H54 (cell line): ENCODE measurements around the gene HSPD1.

Experiments
- DNase-seq: peaks from one replicate; pipeline ENCODE4 v3.0.0; 2011; ENCODE audit warnings: low spot score, mixed read lengths; ENCODE audit not compliant: insufficient read length
- FAIRE-seq: peaks from 3 replicates; lab custom pipeline; 2011; peaks lifted over from hg19 to GRCh38; lab: Jason Lieb, UNC
- POLR2A ChIP-seq: IDR thresholded peaks from 2 replicates; pipeline ENCODE4 v1.6.1; 2011; ENCODE audit warnings: low read depth, mild to moderate bottlenecking, low read length

Gene HSPD1

DNA sequence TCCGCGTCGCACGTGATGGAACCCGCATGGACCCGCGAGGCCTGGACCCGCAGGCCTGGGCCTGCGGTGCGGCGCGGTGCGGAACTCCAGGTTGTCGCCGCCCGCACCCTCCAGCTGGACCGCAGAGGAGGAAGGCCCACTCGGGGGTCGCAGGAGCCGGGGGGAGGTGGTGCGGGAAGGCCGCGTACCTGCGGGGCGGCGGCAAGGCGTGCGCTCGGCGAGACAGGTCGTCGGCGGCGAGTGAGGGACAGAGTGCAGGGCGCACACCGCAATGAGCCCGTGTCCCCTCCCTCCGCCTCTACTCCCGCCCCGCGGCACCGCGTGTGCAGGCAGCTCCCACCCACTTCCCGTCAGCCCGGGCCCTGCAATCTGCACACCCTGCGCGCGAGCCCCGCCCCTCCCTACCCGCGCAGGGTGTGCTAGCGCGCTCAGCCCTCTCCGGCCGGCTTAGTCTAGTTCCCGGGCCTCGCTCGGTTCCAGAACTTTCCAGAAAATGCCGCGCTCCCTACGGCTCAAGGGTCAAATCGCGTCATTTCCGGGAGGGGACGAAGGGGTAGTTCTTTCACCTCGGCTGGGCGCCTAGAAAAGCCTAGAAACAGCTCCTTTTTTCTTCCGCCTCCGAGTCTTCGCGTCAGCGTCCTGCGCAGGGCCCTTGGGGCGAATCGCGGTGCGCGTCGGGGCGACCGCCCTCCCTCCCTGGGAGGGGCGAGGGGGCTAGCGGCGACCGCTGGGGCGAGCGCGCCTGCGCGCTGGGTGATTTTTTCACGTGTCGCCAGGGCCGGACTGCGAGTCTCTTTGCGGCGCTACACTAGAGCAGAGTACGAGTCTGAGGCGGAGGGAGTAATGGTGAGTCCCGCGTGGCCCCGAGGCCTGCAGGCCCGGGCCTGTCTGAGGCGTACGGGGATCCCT lies at the start of gene HSPD1, which contains the start of gene HSPE1:
Gene HSPD1, minus strand, starts transcription at position 247 of the 909 bp plus-strand sequence. CDS start 992 bp downstream, outside the sequence.
Gene HSPE1, plus strand, starts transcription at position 786 of the 909 bp plus-strand sequence. Its CDS starts 58 bp downstream, at position 844.
- peak; percentile 99 for TF ChIP-seq POLR2A
- peak; percentile 85 for DNase-seq
- peak; percentile 87 for FAIRE-seq

GRCh38 chr2:197548582-197548981 lies 48.9 kb upstream of the HSPD1 start:
- DNase-seq, result no peak
- no peak for TF ChIP-seq POLR2A
- no peak for FAIRE-seq

DNA sequence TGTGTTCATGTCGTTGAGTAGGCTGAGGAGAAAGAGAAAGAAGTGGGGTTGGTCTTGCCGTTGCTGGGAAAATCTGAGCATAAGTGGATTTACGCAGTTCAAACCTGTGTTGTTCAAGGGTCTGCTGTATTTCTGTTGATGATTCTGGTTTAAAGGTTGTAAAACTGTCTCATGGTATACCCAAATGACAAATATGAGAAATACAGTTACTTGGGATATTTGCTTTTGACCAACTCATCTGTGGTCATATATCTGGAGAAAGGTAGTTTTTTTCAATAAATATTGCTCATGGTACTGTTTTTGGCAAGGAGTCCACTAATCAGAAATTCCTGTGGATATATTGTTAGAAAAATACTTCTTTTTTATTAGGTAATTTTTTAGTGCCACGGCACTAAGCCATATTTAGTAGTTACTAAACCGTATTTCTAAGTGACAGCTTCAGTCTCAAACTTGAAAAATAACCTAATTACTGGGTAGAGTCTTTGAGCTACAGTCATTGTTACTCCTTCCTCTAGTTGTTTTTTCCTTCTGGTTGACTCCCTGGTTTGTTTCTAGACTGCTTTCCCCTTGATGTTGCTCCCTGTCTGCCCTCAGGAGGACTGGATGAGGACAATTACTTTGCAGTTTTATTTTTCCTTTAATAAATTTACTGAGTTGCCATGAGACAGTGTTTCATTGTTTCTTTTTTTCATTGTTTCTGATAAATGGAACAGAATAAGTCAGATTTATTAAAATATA lies 47.7 kb upstream of the HSPD1 start:
- DNase-seq (no peak), FAIRE-seq (peak; percentile 11)
- TF ChIP-seq POLR2A, result no peak

DNA sequence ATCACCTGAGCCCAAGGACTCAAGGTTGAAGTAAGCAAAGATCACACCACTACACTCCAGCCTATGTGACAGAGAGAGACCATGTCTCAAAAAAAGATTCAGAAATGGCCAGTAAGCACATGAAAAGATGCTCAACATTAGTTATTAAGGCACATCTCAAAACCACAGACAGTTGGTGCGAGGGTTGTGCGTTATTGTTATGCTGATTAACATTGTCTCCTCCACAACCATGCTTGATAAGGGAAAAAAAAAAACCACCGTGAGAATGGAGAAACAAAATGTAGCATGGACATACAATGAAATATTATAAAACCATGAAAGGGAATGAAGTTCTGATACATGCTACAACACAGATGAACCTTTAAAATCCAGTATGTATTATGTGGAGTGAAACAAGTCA lies 43.6 kb upstream of the HSPD1 start:
- no peak for FAIRE-seq
- TF ChIP-seq POLR2A, result no peak

DNA sequence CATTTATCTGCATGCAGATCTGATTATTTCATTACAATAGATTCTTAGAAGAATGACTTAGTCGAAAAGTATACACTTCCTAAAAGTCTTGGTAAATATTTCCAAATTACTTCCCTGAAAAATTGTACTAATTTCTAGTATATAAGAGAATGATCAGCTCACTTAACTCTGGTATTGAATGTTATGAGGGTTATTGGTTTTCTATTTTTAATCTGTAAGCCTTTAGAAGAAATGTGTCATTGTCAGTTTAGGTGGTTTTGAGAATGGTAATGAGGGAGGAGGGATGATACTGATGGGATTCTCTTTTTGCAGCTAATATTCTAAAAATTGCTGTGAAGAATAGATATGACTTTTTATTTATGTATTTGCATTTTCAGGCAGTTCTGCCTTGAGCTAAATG lies 40.1 kb upstream of the HSPD1 start:
- no peak for TF ChIP-seq POLR2A
- FAIRE-seq (no peak), DNase-seq (no peak)

More for the DNA sequence above, 43.6 kb upstream of the HSPD1 start:
- DNase-seq, result no peak

- FAIRE-seq, result peak; percentile 33
- no peak for DNase-seq
- TF ChIP-seq POLR2A, result no peak
Observed at GRCh38 chr2:197538412-197538811, 38.8 kb upstream of the HSPD1 start.

DNA sequence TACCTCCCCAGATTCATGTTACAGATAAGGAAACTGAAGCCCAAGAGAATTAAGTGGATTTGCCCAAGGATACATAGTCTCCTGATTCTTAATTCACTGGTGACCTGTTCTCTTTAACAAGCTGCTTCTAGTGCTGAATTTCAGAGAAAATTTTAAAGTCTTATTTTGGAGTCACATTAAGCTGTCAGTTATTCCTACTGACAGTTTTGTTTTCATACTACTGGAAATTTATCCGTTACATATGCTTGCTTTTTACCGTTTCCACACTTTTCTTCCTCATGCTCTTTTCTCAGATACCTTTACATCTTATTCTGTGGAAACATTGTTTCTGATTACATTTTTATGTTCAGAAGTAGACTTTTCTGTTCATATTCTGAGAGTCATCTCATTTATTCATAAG lies 17.5 kb upstream of the HSPD1 start:
- FAIRE-seq (no peak), DNase-seq (no peak)
- TF ChIP-seq POLR2A, result no peak

DNA sequence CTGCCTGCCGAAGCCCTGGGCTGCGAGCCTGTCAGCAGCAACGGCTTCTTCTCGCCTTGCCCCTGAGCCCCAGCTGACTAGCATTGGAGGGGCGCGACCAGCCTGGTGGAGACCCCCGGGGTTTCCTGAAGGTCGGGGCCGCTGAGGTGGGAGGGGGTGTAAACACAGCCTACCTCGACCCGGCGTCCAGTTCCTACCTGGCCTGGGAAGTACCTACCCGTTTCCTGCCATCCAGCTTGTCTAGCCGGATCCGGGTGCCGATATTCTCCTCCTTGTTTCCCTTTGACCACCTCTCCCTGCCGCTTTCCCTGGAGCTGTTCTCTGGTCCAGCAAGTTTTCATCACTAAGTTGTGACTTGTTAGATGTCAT lies 16.7 kb upstream of the HSPD1 start:
- no peak for TF ChIP-seq POLR2A
- no peak for FAIRE-seq
- no peak for DNase-seq

DNA sequence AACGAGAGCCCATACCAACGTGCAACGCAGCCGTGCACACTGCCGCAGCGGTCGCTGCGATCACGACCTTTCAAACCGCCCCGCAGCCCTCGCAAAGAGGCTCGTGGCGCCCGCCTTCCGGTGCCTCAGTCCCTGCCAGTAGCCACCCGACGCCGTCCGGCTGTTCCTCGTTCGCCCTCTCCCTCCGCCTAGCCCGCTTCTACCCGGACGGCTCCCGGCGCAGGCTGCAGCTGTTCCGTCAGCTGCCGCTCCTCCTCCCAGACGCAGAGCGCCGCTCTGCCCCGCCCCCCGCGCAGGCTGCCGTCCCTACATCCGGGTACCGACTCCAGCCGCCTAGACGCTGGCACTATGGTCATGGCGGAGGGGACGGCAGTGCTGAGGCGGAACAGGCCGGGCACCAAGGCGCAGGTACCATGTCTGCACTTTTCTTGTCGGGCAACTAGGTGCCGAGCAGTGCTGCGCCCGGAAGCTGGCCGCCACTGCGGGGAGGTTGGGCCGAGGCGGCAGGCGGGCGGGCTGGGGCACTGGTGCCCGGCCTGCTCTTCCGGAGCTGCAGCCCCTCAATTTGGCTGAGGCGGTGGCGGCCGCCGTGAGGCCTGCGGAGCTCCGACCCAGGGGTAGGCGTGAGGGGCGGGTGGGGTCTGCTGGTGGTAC lies 16.2 kb upstream of the HSPD1 start, which contains the start of gene MOB4:
Gene MOB4, plus strand, starts transcription at position 328 of the 654 bp plus-strand sequence. Its CDS starts 21 bp downstream, at position 349.
- peak; percentile 87 for TF ChIP-seq POLR2A
- peak; percentile 89 for DNase-seq
- FAIRE-seq, result peak; percentile 77

- FAIRE-seq (no peak), DNase-seq (no peak)
- TF ChIP-seq POLR2A, result no peak
Observed at GRCh38 chr2:197515315-197515738, 15.7 kb upstream of the HSPD1 start.

GRCh38 chr2:197514754-197515153 lies 15.1 kb upstream of the HSPD1 start:
- TF ChIP-seq POLR2A, result no peak

GRCh38 chr2:197513915-197514314 lies 14.3 kb upstream of the HSPD1 start:
- FAIRE-seq (no peak), DNase-seq (no peak)
- TF ChIP-seq POLR2A, result no peak

More at GRCh38 chr2:197514754-197515153, 15.1 kb upstream of the HSPD1 start:
- FAIRE-seq, result peak; percentile 43
- DNase-seq, result no peak

DNA sequence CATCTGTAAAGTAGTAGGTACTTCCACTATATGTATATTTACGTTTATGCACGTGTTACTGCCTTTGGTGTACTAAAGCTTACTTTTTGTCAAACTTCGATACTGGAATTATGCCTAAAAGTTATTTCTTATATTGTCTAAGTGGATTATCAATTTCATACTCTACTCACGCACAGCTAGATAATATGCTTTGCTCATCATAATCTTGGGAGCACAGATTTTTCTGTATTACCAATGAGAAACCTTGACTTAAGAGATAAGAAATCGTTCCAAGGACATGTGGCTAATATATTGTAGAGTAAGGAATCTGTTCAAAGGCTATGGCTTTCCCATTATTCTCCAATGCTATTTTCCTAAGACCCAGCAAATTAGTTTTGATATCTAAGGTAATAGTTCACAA lies 7.0 kb upstream of the HSPD1 start:
- DNase-seq (no peak), FAIRE-seq (no peak)
- no peak for TF ChIP-seq POLR2A

GRCh38 chr2:197504512-197504911 lies 4.9 kb upstream of the HSPD1 start:
- FAIRE-seq (no peak), DNase-seq (no peak)
- no peak for TF ChIP-seq POLR2A
